ENCODE results near the gene OVOL1. TPM values are rescaled to one million over a fixed set of nuclear protein-coding genes. Genes with fewer than 3 reads are reported as not detected.
"Not testable (repeated sequence)": the region's sequence is repeated elsewhere in the genome, so short reads cannot be mapped to it uniquely, and the experiment has no call there.

The OVOL1 gene
- total and polyA plus RNA-seq, 7 donors, result 16.6 to 30.0 (median 22.7) TPM; not detected in 4

GRCh38 chr11:65766535-65766934, 20.3 kb upstream of the OVOL1 start:
- Histone ChIP-seq H3K36me3 (no peaks in the 10 kb centered on the region), H3K9me3 (no peaks in the 10 kb centered on the region), H3K27me3 (no peaks in the 10 kb centered on the region), H3K4me3 (no peak overlapping the region), H3K4me1 (no peaks in the 10 kb centered on the region), H3K27ac (no peak overlapping the region)
- DNase-seq, result no peak
- intact Hi-C loops (cut with DNase I), result no loop called here
- no peak for TF ChIP-seq POLR2AphosphoS5 (IDR thresholded peaks at IDR 0.05)
- TF ChIP-seq EP300 (IDR thresholded peaks at IDR 0.05), result no peak
- no peak for TF ChIP-seq CTCF (IDR thresholded peaks at IDR 0.05)
- TF ChIP-seq POLR2A (IDR thresholded peaks at IDR 0.05), result no peak
- 19 to 40% methylated on average over 7 of the region's 7 CpGs for WGBS, 2 donors

DNA sequence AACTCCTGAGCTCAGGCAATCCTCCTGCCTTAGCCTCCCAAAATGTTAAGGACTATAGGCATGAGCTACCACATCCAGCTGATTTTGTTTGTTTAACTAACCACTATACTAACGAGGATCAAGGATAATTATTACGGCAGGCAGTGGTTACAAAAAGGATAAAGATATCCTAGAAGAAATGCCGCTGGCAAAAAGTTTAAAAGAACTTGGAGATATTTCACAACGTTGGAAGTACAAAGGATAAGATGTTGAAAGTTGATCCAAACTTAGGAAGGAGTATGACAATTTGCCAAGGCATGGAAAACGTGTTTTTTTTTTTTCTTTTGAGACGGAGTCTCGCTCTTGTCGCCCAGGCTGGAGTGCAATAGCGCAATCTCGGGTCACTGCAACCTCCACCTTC, 19.5 kb upstream of the OVOL1 start:
- no peak overlapping the region for H3K4me3 ChIP-seq
- H3K27ac ChIP-seq, result no peak overlapping the region
- no peaks in the 10 kb centered on the region for H3K4me1 ChIP-seq
- DNase-seq, result no peak
- no peaks in the 10 kb centered on the region for H3K27me3 ChIP-seq
- no peak for TF ChIP-seq CTCF (IDR thresholded peaks at IDR 0.05)
- no peak for TF ChIP-seq POLR2A (IDR thresholded peaks at IDR 0.05)
- TF ChIP-seq EP300 (IDR thresholded peaks at IDR 0.05), result no peak
- TF ChIP-seq POLR2AphosphoS5 (IDR thresholded peaks at IDR 0.05), result no peak
- H3K9me3 ChIP-seq, result no peaks in the 10 kb centered on the region
- 78 to 84% methylated on average over 10 of the region's 10 CpGs for WGBS, 2 donors
- intact Hi-C loops (cut with DNase I), result no loop called here
- H3K36me3 ChIP-seq, result no peaks in the 10 kb centered on the region

DNA sequence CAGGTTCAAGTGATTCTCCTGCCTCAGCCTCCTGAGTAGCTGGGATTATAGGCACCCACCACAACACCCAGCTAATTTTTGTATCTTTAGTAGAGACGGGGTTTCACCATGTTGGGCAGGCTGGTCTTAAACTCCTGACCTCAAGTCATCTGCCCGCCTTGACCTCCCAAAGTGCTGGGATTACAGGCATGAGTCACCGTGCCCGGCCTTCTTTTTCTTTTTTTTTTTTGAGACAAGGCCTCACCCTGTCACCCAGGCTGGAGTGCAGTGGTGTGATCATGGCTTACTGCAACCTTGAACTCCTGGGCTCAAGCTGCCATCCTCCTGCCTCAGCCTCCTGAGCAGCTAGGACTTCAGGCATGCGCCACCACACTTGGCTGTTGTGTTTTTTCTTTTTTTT, 19.1 kb upstream of the OVOL1 start:
- H3K9me3 ChIP-seq; intact Hi-C loops (cut with DNase I); H3K36me3 ChIP-seq; DNase-seq; H3K27me3 ChIP-seq; H3K27ac ChIP-seq; H3K4me3 ChIP-seq; H3K4me1 ChIP-seq: not testable (repeated sequence)
- WGBS, 2 donors, result 74 to 87% methylated on average over 5 of the region's 5 CpGs

- no peaks in the 10 kb centered on the region for H3K27me3 ChIP-seq
- intact Hi-C loops (cut with DNase I), result no loop called here
- no peak overlapping the region for H3K4me3 ChIP-seq
- no peak overlapping the region for H3K27ac ChIP-seq
- H3K36me3 ChIP-seq, result no peaks in the 10 kb centered on the region
- no peaks in the 10 kb centered on the region for H3K4me1 ChIP-seq
- DNase-seq, result no peak
- TF ChIP-seq CTCF (IDR thresholded peaks at IDR 0.05) (no peak), POLR2A (IDR thresholded peaks at IDR 0.05) (no peak), POLR2AphosphoS5 (IDR thresholded peaks at IDR 0.05) (no peak), EP300 (IDR thresholded peaks at IDR 0.05) (no peak)
- H3K9me3 ChIP-seq, result no peaks in the 10 kb centered on the region
- WGBS, 2 donors, result 84 to 89% methylated on average over 12 of the region's 12 CpGs
Measured at GRCh38 chr11:65770951-65771567, 15.8 kb upstream of the OVOL1 start.

DNA sequence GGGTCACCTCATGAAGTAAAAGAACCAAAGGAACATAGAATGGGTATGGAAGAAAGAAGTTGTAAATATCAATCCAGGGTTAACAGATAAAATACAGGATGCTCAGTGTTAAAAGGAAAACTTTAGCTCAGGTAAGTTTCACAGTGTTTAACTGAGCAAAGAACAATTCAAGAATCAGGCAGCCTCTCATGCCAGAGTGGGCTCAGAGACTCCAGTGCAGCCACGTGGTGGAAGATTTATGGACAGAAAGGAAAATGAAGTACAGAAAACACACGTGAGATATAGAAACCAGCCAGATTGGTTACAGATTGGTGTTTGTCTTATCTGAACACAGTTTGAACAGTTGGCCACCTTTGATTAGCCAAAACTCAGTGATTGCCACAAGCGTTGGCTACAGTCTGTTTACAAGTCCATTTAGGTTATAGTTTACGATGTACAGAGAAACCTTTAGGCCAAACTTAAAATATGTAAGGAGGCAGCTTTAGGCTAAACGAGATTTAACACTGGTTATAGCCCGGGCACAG, 15.2 kb upstream of the OVOL1 start:
- Histone ChIP-seq H3K27ac (no peak overlapping the region), H3K9me3 (no peaks in the 10 kb centered on the region), H3K36me3 (peaks cover 0 to 3% (median 0%) of the 10 kb centered on the region in 4 donors), H3K27me3 (no peaks in the 10 kb centered on the region), H3K4me3 (no peak overlapping the region), H3K4me1 (no peaks in the 10 kb centered on the region)
- intact Hi-C loops (cut with DNase I), result no loop called here
- TF ChIP-seq CTCF (IDR thresholded peaks at IDR 0.05) (no peak), POLR2A (IDR thresholded peaks at IDR 0.05) (no peak), EP300 (IDR thresholded peaks at IDR 0.05) (no peak), POLR2AphosphoS5 (IDR thresholded peaks at IDR 0.05) (no peak)
- WGBS, 2 donors, result 15 to 58% methylated on average over 6 of the region's 6 CpGs
- no peak for DNase-seq

All from sigmoid colon (tissue), 7 donors.